Measurements from ENCODE around the gene ZNF454.

ZNF454 gene

GRCh38 chr5:178986326-178986960 is 45.4 kb downstream of the ZNF454 start:
- ATAC-seq (replicated peaks), result no peak

DNA sequence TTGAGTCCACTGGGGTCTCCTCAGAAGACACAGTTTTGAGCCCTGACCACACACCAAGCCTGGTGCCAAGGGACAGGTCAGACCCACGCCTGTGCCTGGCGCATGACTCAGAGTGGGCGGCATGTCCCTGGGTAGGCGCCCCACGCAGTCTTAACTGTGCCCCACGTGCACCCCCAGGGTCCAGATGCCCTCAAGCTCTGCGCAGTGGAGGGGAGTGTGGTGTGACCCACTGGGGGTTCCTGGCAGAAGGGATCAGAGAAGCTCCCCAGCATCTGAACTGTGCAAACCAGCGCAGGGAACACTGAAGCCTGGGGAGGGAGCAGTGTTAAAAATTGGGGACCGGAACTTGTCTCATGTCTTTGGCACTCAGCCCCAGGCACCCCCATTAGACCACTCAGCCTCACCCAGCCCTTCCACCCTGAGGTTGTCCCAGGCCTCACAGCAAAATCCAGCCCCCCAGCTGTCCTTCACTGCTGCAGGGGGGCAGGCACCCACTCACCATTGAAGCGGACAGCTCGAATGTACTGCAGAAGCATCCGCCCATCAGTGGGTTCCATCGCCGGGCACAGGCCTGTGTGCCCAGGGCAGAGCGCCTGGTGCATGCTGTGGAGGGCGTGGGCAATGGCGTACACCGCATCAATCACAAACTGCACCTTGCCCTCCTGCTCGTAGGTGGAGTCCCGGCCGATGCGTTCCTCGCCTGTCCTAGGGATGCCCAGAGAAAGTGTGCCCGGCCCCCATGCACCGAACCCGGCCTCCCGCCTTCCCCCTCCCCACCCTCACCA is 47.6 kb downstream of the ZNF454 start:
- Mint-ChIP-seq H3K4me3 (no peak overlapping the region), H3K4me1 (ENCODE audit: low read depth in 2 of 2) (no peaks in the 10 kb centered on the region), H3K36me3 (ENCODE audit: insufficient read depth) (no peaks in the 10 kb centered on the region), H3K9me3 (peaks cover 0 to 2% of the 10 kb centered on the region in 2 donors), H3K27me3 (peaks cover 5 to 22% of the 10 kb centered on the region in 2 donors), H3K27ac (no peak overlapping the region)
- DNase-seq, result no peak
- ATAC-seq (replicated peaks), result no peak

More at GRCh38 chr5:178986326-178986960, 45.4 kb downstream of the ZNF454 start:
- Mint-ChIP-seq H3K9me3 (peaks cover 2 to 4% of the 10 kb centered on the region in 2 donors), H3K4me3 (no peak overlapping the region), H3K27ac (no peak overlapping the region), H3K27me3 (peaks cover 0 to 3% of the 10 kb centered on the region in 2 donors), H3K4me1 (ENCODE audit: low read depth in 2 of 2) (no peaks in the 10 kb centered on the region), H3K36me3 (ENCODE audit: insufficient read depth) (no peaks in the 10 kb centered on the region)
- DNase-seq, result no peak

DNA sequence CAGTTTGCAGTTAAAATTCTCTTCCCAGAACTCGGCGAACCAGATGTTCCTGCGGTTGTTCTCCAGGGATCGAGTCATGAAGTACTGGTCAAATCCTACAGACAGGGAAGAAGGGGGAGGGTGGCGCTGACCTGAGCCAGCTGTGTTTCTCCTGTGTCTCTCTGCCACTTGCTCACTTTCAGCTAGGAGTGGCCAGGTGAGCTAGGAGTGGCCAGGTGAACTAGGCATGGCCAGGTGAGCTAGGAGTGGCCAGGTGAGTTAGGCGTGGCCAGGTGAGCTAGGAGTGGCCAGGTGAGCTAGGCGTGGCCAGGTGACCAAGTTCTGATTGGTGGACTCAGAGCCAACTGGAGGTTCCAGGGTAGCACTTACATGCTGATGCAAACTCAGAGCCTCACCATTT is 48.3 kb downstream of the ZNF454 start:
- Mint-ChIP-seq H3K27me3 (peaks cover 8 to 29% of the 10 kb centered on the region in 2 donors), H3K4me1 (ENCODE audit: low read depth in 2 of 2) (no peaks in the 10 kb centered on the region), H3K4me3 (no peak overlapping the region), H3K9me3 (peaks cover 0 to 2% of the 10 kb centered on the region in 2 donors), H3K27ac (no peak overlapping the region), H3K36me3 (ENCODE audit: insufficient read depth) (no peaks in the 10 kb centered on the region)
- DNase-seq (no peak), ATAC-seq (replicated peaks) (no peak)

DNA sequence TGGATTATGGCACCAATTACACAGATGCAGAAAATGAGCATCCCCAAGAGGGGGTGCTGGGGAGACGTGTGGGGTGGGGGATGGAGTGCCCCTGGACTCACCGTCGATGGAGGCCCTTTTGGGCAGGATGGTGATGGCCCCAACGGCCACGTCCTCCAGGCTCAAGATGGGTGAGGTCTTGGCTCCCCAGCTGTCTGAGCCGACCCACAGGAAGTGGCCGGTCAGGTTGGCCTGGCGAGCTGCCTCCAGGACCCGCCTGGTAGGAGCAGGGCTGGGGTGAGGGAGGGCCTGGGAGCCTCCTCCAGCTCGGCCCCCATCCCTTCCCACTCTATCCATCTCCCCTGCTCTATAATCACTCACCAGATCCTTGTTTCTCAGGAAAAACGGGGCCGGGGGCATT is 49.5 kb downstream of the ZNF454 start:
- H3K4me1 Mint-ChIP-seq (ENCODE audit: low read depth in 2 of 2), result no peaks in the 10 kb centered on the region
- H3K9me3 Mint-ChIP-seq, result peaks cover 0 to 2% of the 10 kb centered on the region in 2 donors
- ATAC-seq (replicated peaks), result no peak
- no peak for DNase-seq
- H3K4me3 Mint-ChIP-seq, result no peak overlapping the region
- no peak overlapping the region for H3K27ac Mint-ChIP-seq
- H3K27me3 Mint-ChIP-seq, result peaks cover 11 to 34% of the 10 kb centered on the region in 2 donors
- no peaks in the 10 kb centered on the region for H3K36me3 Mint-ChIP-seq (ENCODE audit: insufficient read depth)

GRCh38 chr5:178991190-178992145 is 50.5 kb downstream of the ZNF454 start:
- H3K36me3 Mint-ChIP-seq (ENCODE audit: insufficient read depth), result no peaks in the 10 kb centered on the region
- no peak for ATAC-seq (replicated peaks)
- H3K4me1 Mint-ChIP-seq (ENCODE audit: low read depth in 2 of 2), result no peaks in the 10 kb centered on the region
- no peak for DNase-seq
- no peak overlapping the region for H3K4me3 Mint-ChIP-seq
- peaks cover 0 to 2% of the 10 kb centered on the region in 2 donors for H3K9me3 Mint-ChIP-seq
- H3K27me3 Mint-ChIP-seq, result peaks cover 14 to 44% of the 10 kb centered on the region in 2 donors
- no peak overlapping the region for H3K27ac Mint-ChIP-seq

DNA sequence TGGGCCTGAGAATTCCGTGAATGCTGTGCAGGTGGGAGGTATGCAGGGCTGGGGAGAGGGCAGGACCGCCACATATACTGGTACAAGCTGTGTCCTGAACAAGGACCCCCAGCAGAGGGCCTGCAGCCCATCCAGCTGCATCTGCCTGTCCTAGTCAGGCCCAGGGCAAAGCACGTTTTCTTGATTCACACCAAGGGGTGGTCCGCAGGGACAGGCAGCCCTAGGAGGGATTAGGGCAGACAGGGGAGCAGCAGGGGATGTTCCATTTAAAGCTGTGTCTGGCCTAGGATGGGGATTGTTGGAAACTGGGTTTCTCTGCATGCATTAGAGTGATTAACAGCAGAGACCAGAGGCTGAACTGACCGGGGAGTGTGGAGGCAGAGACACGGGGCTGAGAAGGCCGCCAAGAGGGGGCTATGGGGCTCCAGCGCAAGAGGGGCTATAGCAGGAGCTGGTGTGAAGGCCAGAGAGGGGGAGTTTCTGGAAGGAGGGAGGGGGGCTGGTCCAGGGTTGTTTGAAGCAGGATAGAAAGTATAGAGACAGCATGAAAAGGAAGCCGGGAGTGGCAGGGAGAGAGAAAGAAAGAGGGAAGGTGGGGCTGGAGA is 51.4 kb downstream of the ZNF454 start:
- no peaks in the 10 kb centered on the region for H3K36me3 Mint-ChIP-seq (ENCODE audit: insufficient read depth)
- DNase-seq, result no peak
- ATAC-seq (replicated peaks), result no peak
- peaks cover 23 to 53% of the 10 kb centered on the region in 2 donors for H3K27me3 Mint-ChIP-seq
- no peaks in the 10 kb centered on the region for H3K4me1 Mint-ChIP-seq (ENCODE audit: low read depth in 2 of 2)
- no peak overlapping the region for H3K4me3 Mint-ChIP-seq
- no peak overlapping the region for H3K27ac Mint-ChIP-seq
- peaks cover 0 to 2% of the 10 kb centered on the region in 2 donors for H3K9me3 Mint-ChIP-seq

DNA sequence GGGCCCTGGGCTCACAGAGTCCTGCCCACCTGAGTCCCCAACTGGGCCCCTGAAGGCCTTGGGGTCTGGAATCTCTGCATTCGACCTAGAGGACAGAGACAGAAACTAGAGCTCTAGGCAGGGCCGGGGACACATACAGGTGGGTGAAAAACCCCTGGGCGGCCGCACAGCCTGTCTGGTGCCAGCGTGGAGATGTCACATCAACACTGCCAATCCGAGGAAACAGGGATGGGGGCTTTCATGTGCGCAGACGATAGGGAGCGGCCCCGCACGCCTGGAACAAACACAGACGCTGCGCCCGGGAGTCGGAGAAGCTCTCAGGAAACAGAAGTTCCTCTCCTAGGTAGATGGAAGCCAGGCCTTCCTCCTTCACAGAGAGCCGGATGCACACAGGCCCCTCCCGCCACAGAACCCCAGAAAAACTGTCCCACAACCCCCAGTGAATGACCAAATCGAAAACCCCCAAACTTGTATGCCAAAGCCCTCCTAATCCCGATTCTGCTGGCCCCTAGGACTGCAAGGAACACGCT is 52.3 kb downstream of the ZNF454 start:
- no peak overlapping the region for H3K27ac Mint-ChIP-seq

GRCh38 chr5:178993955-178994579 is 53.1 kb downstream of the ZNF454 start:
- Mint-ChIP-seq H3K27me3 (peaks cover 23 to 53% of the 10 kb centered on the region in 2 donors), H3K9me3 (no peaks in the 10 kb centered on the region), H3K4me1 (ENCODE audit: low read depth in 2 of 2) (no peaks in the 10 kb centered on the region), H3K36me3 (ENCODE audit: insufficient read depth) (no peaks in the 10 kb centered on the region), H3K27ac (no peak overlapping the region), H3K4me3 (no peak overlapping the region)
- ATAC-seq (replicated peaks) (no peak), DNase-seq (no peak)

More for the DNA sequence above, 52.3 kb downstream of the ZNF454 start:
- H3K9me3 Mint-ChIP-seq, result no peaks in the 10 kb centered on the region
- H3K4me1 Mint-ChIP-seq (ENCODE audit: low read depth in 2 of 2), result no peaks in the 10 kb centered on the region
- peaks cover 23 to 53% of the 10 kb centered on the region in 2 donors for H3K27me3 Mint-ChIP-seq
- no peaks in the 10 kb centered on the region for H3K36me3 Mint-ChIP-seq (ENCODE audit: insufficient read depth)
- no peak for DNase-seq
- H3K4me3 Mint-ChIP-seq, result no peak overlapping the region
- ATAC-seq (replicated peaks), result no peak

DNA sequence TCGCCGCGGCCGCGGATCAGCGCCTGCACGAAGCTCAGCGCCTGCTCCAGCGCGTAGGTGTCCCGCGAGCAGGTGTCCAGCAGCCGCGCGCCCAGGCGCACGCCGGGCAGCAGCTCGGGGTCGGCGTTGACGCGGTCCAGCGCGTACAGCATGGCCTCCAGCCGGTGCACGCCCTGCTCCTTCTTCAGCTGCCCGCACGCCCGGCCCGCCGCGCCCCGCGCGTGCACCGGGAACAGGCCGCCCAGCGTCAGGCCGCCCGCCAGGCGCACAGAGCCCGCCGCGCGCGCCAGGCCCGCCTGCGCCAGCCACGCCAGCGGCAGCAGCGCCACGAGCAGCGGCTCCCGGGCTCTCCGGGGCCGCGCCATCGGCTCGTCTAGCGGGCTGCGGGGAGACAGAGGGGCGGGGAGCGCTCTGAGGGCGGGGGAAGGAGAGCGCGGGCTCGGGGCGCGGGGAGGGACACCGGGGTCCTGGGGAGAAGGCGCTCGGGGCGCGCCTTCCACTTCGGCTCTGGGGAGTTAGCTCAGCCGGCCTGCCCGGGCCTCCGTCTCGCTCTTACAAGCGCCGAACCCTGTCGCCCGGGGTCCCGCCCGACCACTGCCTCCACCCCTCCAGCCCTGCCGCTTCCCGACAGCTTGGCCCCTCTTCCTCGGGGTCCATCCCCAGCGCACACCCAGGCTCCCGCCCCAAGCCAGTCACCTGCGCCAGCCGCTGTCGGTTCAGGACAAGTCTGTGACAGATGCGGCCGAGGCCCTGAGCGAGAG is 53.8 kb downstream of the ZNF454 start, which contains the start of gene GRM6:
Gene GRM6, minus strand, starts transcription at position 741 of the 761 bp plus-strand sequence. Its CDS starts 376 bp downstream, at position 365.
- H3K9me3 Mint-ChIP-seq, result no peaks in the 10 kb centered on the region
- DNase-seq (no peak), ATAC-seq (replicated peaks) (no peak)
- no peaks in the 10 kb centered on the region for H3K36me3 Mint-ChIP-seq (ENCODE audit: insufficient read depth)
- no peak within 1 kb of the TSS for H3K27ac Mint-ChIP-seq
- no peaks in the 10 kb centered on the region for H3K4me1 Mint-ChIP-seq (ENCODE audit: low read depth in 2 of 2)
- H3K27me3 Mint-ChIP-seq, result peaks cover 23 to 53% of the 10 kb centered on the region in 2 donors
- no peak within 1 kb of the TSS for H3K4me3 Mint-ChIP-seq

GRCh38 chr5:178995341-178995690 is 54.3 kb downstream of the ZNF454 start:
- no peaks in the 10 kb centered on the region for H3K9me3 Mint-ChIP-seq
- no peak overlapping the region for H3K27ac Mint-ChIP-seq
- no peaks in the 10 kb centered on the region for H3K36me3 Mint-ChIP-seq (ENCODE audit: insufficient read depth)
- no peaks in the 10 kb centered on the region for H3K4me1 Mint-ChIP-seq (ENCODE audit: low read depth in 2 of 2)
- H3K4me3 Mint-ChIP-seq, result no peak overlapping the region
- H3K27me3 Mint-ChIP-seq, result peaks cover 23 to 55% of the 10 kb centered on the region in 2 donors
- DNase-seq (no peak), ATAC-seq (replicated peaks) (no peak)

DNA sequence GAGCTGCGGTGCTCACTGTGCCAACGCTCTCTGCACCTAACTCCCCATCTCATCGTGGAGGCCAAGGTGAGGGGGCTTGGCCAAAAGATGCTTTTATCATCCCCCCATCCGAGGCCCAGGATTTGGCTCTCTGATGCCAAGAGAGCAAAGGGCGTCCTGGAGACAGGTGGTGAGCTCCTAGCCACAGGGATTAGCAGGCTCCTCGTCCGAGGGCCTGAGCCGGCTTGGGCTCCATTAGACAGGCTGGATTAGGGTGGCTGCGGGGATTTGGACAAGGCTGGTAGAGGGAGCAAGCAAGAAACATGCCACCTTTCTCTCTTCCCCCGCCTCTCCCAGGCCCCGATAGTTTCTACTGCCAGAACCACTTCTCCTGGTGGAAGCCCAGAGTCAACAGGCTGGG is 55.2 kb downstream of the ZNF454 start:
- DNase-seq (no peak), ATAC-seq (replicated peaks) (no peak)
- Mint-ChIP-seq H3K27me3 (peaks cover 28 to 63% of the 10 kb centered on the region in 2 donors), H3K9me3 (no peaks in the 10 kb centered on the region), H3K27ac (no peak overlapping the region), H3K36me3 (ENCODE audit: insufficient read depth) (no peaks in the 10 kb centered on the region), H3K4me1 (ENCODE audit: low read depth in 2 of 2) (no peaks in the 10 kb centered on the region), H3K4me3 (no peak overlapping the region)

DNA sequence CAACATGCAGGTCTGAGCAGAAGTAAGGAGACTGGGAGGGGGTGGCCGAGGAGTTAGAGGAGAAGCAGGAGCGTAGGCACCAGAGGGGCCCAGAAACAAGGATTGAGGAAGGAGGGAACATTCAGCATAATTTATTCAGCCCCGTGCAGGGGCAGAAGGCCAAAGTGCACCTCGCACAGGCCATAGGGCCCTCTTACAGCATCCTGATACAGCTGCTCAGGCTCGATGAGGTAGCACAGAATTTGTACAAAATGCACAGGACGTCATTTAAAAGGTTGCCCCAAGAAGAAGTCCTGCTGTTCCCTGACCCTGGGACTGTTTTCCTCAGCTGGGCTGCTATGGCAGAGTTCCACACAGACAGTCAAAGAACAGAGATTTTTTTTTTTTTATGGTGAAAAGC is 56.2 kb downstream of the ZNF454 start:
- no peak overlapping the region for H3K27ac Mint-ChIP-seq
- peaks cover 37 to 64% of the 10 kb centered on the region in 2 donors for H3K27me3 Mint-ChIP-seq
- H3K4me3 Mint-ChIP-seq, result no peak overlapping the region
- H3K36me3 Mint-ChIP-seq (ENCODE audit: insufficient read depth), result no peaks in the 10 kb centered on the region
- H3K4me1 Mint-ChIP-seq (ENCODE audit: low read depth in 2 of 2), result no peaks in the 10 kb centered on the region
- ATAC-seq (replicated peaks), result no peak
- no peaks in the 10 kb centered on the region for H3K9me3 Mint-ChIP-seq
- no peak for DNase-seq

All from effector memory CD8-positive, alpha-beta T cell (primary cell).